Mammary epithelial cell (primary cell): Measurements from ENCODE around the gene GRIN2A.

Source experiments
- CTCF ChIP-seq, 2 donors: IDR thresholded peaks in 1 of 2; conservative IDR thresholded peaks in 1 of 2; 2 replicates each; pipeline ENCODE4 v1.5.1; 2011 to 2012; ENCODE audit warnings: inconsistent platforms in 2 of 2, low read length in 2 of 2, mild to moderate bottlenecking in 2 of 2, control low read depth in 1 of 2, low read depth in 1 of 2; ENCODE audit not compliant: insufficient read depth in 1 of 2; ENCODE audit errors: extremely low read depth in 1 of 2
- EZH2 ChIP-seq: IDR thresholded peaks from 2 replicates; pipeline ENCODE4 v1.6.1; 2012; ENCODE audit warnings: low read length, inconsistent platforms, borderline replicate concordance

GRCh38 chr16:10113248-10113647 is 69.0 kb downstream of the GRIN2A start:
- TF ChIP-seq CTCF (conservative IDR thresholded peaks at IDR 0.05 in 1 of 2, IDR thresholded peaks at IDR 0.05 in 1 of 2; ENCODE audit: extremely low read depth in 1 of 2, insufficient read depth in 1 of 2, low read depth in 1 of 2, low read length in 2 of 2) (no peak), EZH2 (no peak)
